Germinal center (tissue), 1 donor: ENCODE results near the gene LEMD1.

Experiments
- DNase-seq: peaks from one replicate; pipeline ENCODE4 v3.0.0; 2012; ENCODE audit warnings: mixed read lengths, low spot score

The LEMD1 gene

GRCh38 chr1:205421798-205422197, at the start of gene LEMD1:
TSS of gene LEMD1 (minus strand) at chr1:205422056. CDS start at chr1:205420536, 1,520 bp downstream.
- no peak for DNase-seq

GRCh38 chr1:205470131-205470530, 48.3 kb upstream of the LEMD1 start:
- no peak for DNase-seq

- no peak for DNase-seq
Observed at GRCh38 chr1:205466595-205467220, 44.9 kb upstream of the LEMD1 start.

GRCh38 chr1:205465392-205465791, 43.5 kb upstream of the LEMD1 start:
- no peak for DNase-seq

- no peak for DNase-seq
Observed at GRCh38 chr1:205458777-205459566, 37.1 kb upstream of the LEMD1 start.

GRCh38 chr1:205456868-205457745, 35.3 kb upstream of the LEMD1 start:
- no peak for DNase-seq

GRCh38 chr1:205456383-205456867, 34.6 kb upstream of the LEMD1 start:
- no peak for DNase-seq

- DNase-seq = no peak
Observed at GRCh38 chr1:205455581-205456382, 33.9 kb upstream of the LEMD1 start, which contains the start of gene BLACAT1. TSS of gene BLACAT1 (minus strand) at chr1:205456045.

- no peak for DNase-seq
Observed at GRCh38 chr1:205454903-205455335, 33.1 kb upstream of the LEMD1 start.

GRCh38 chr1:205453466-205453865, 31.6 kb upstream of the LEMD1 start:
- no peak for DNase-seq

- DNase-seq = no peak
Observed at GRCh38 chr1:205452933-205453332, 31.1 kb upstream of the LEMD1 start.

- DNase-seq = no peak
Observed at GRCh38 chr1:205452364-205452763, 30.5 kb upstream of the LEMD1 start.

GRCh38 chr1:205451759-205452164, 29.9 kb upstream of the LEMD1 start:
- no peak for DNase-seq

- DNase-seq = no peak
Observed at GRCh38 chr1:205451202-205451601, 29.3 kb upstream of the LEMD1 start.

GRCh38 chr1:205450448-205450847, 28.6 kb upstream of the LEMD1 start:
- DNase-seq = no peak

- DNase-seq = no peak
Observed at GRCh38 chr1:205449750-205450443, 28.0 kb upstream of the LEMD1 start.

GRCh38 chr1:205449254-205449749, 27.4 kb upstream of the LEMD1 start:
- no peak for DNase-seq

GRCh38 chr1:205448540-205449253, 26.8 kb upstream of the LEMD1 start:
- no peak for DNase-seq

GRCh38 chr1:205447457-205448341, 25.8 kb upstream of the LEMD1 start:
- no peak for DNase-seq
